Left lung (tissue), 10 donors: Measurements from ENCODE around the gene SHMT2. TPM values are rescaled to one million over a fixed set of nuclear protein-coding genes. Genes with fewer than 3 reads are reported as not detected.

Experiments used
- ATAC-seq: fragments of 200-7000 bp; cut with Tn5 transposase; one replicate; pipeline ENCODE4 v1.9.1; 2020; ENCODE audit warnings: moderate library complexity
- DNase-seq, 4 donors: peaks; one replicate each; pipeline ENCODE4 v3.0.0-alpha.2; 2013 to 2020
- H3K27ac ChIP-seq, 2 donors: fragments of 200-600 bp; sonication (generic) in 1 of 2; one replicate each; pipeline versions ENCODE4 v1.5.0 to v1.8.0; 2020 to 2021
- H3K27me3 ChIP-seq, 2 donors: fragments of 200-600 bp; sonication (generic) in 1 of 2; one replicate each; pipeline versions ENCODE4 v1.5.0 to v1.8.0; 2020 to 2021
- H3K36me3 ChIP-seq, 2 donors: fragments of 200-600 bp; sonication (generic) in 1 of 2; one replicate each; pipeline versions ENCODE4 v1.5.0 to v1.8.0; 2020 to 2021
- H3K4me1 ChIP-seq, 2 donors: fragments of 200-600 bp; one replicate each; pipeline ENCODE4 v1.8.0; 2021
- H3K4me3 ChIP-seq, 2 donors: fragments of 200-600 bp; sonication (generic) in 1 of 2; one replicate each; pipeline versions ENCODE4 v1.5.0 to v1.8.0; 2020 to 2021; ENCODE audit warnings: mild to moderate bottlenecking in 1 of 2
- H3K9me3 ChIP-seq, 2 donors: fragments of 200-600 bp; sonication (generic) in 1 of 2; one replicate each; pipeline versions ENCODE4 v1.5.0 to v1.8.0; 2020 to 2021
- intact Hi-C, 2 donors: fragments of 100-400 bp; cut with DNase I; formaldehyde crosslinking; loops; one replicate each; pipeline versions ENCODE4 v1.11.2 to v1.14.2; 2022
- polyA plus RNA-seq, 6 donors: library from polyadenylated mRNA; unstranded; fragments of 120-200 nt; gene quantifications; one replicate each; pipeline ENCODE4 v1.2.1, GENCODE V29; 2013; ENCODE audit not compliant: insufficient read length in 6 of 6
- total RNA-seq, 2 donors: library from RNA; stranded (reverse); fragmentation: NEBNext Ultra II Directional; extraction: Animal tissue kit (Norgen Biotek cat#: 25700); gene quantifications; one replicate each; pipeline ENCODE4 v1.2.1, GENCODE V29; 2021
- TF ChIP-seq, protein P1 (sequence below), 2 donors: fragments of 200-600 bp; sonication (generic) in 1 of 2; IDR thresholded peaks; one replicate each; pipeline versions ENCODE4 v1.5.0 to v1.8.0; 2021; ENCODE audit warnings: antibody characterized with exemption in 2 of 2
- donor health status: DM: no; HTN: yes; CAD: no.
- donor health status: DM: no; HTN: no; CAD: no.

SHMT2 gene
- total and polyA plus RNA-seq, 8 donors: 64.7 to 116 (median 75.6) TPM

DNA sequence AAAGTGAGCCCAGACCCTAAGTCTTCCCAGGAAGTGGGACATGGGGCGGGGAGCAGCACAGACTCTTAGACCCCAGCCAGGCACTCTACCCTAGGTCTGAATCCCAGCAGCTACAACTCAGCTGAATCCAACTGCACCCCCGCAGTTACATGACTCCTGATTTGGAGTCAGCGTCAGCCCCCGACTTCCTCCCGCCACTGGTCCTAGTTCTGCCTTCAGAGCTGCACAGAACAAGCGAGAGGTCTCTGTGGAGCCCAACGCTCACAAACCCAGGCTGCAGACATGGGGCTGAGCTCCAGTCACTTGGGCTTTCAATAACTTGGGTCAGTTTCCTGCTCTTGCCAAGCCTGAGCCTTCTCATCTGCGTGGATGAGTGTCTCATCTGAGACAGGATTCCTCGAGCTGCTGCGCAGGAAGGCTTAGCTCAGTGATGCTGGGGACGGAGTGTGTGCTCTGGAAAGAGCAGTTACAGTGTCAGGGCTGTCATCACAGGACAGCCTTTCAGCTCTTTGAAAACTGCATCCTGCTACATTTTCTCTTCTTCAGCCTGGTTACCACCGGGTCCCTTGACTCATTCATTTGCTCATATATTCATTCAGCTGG, 43.5 kb upstream of the SHMT2 start:
- no peak for DNase-seq
- Histone ChIP-seq H3K4me1 (peaks cover 0 to 9% of the 10 kb centered on the region in 2 donors), H3K27ac (no peak overlapping the region), H3K4me3 (no peak overlapping the region), H3K36me3 (peaks cover 0 to 87% of the 10 kb centered on the region in 2 donors), H3K9me3 (no peaks in the 10 kb centered on the region), H3K27me3 (no peaks in the 10 kb centered on the region)
- TF ChIP-seq, protein P1, sequence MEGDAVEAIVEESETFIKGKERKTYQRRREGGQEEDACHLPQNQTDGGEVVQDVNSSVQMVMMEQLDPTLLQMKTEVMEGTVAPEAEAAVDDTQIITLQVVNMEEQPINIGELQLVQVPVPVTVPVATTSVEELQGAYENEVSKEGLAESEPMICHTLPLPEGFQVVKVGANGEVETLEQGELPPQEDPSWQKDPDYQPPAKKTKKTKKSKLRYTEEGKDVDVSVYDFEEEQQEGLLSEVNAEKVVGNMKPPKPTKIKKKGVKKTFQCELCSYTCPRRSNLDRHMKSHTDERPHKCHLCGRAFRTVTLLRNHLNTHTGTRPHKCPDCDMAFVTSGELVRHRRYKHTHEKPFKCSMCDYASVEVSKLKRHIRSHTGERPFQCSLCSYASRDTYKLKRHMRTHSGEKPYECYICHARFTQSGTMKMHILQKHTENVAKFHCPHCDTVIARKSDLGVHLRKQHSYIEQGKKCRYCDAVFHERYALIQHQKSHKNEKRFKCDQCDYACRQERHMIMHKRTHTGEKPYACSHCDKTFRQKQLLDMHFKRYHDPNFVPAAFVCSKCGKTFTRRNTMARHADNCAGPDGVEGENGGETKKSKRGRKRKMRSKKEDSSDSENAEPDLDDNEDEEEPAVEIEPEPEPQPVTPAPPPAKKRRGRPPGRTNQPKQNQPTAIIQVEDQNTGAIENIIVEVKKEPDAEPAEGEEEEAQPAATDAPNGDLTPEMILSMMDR (IDR thresholded peaks at IDR 0.05): no peak
- no peak for ATAC-seq
- intact Hi-C loops: loop anchor here in 1 of 2 donors (10.0 kb wide), 1 partner anchor 61 kb away; the partner anchor contains the start of gene LRP1

DNA sequence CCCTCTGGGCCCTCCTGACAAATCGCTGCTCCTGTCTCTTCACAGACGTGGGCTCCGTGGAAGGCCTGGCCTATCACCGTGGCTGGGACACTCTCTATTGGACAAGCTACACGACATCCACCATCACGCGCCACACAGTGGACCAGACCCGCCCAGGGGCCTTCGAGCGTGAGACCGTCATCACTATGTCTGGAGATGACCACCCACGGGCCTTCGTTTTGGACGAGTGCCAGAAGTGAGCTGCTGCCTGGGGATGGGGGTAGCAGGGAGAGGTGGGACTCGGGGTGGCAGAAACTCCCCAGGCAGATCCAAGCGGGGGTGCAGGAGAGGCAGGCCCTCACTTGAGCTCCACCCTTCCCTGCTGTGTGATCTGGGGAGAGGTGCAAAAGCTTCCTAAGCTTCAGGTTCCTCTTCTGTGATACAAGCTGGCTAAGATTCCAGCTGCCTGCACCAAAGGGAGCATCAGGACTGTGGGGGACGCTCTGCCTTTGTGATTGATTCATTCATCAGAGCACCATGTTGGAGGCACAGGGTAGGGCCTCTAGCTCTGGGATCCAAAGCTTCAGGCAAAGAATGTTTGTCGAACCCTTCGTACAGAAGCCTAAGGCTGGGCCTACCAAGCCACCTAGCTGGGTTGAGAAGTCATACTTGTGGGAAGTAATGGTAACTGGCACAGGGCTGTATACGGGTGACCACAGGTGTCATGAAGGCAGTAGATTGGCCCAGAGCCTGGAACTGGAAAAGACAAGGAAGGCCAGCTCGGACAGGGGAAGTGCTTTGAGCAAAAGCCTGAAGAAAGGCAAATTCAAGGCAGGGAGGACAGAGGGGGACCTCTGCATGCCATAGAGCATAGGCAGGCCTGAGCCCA, 42.1 kb upstream of the SHMT2 start:
- Histone ChIP-seq H3K4me3 (no peak overlapping the region), H3K9me3 (no peaks in the 10 kb centered on the region), H3K27me3 (no peaks in the 10 kb centered on the region), H3K4me1 (peaks cover 0 to 9% of the 10 kb centered on the region in 2 donors), H3K36me3 (peaks cover 0 to 91% of the 10 kb centered on the region in 2 donors), H3K27ac (no peak overlapping the region)
- no peak for ATAC-seq
- no peak for DNase-seq
- TF ChIP-seq, protein P1 (IDR thresholded peaks at IDR 0.05): no peak
- intact Hi-C loops: loop anchor here in 1 of 2 donors (10.0 kb wide), 1 partner anchor 63 kb away; the partner anchor contains the start of gene LRP1

DNA sequence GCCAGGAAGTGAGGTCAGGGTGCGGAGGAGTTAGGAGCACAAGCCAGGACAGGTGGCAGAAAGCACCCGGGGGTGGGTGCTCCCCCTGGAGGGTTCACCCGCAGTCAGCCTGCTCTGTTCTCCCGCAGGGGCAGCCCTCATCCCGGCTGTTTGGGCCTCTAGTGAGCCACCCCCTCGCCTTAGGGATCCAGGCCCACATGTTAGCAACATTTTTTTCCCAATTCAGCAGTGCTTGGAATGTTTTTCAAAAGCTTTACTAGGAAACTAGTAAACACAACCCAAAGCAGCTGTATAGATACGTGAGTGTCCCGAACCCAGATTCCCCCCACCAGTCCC, 41.5 kb upstream of the SHMT2 start:
- Histone ChIP-seq H3K27me3 (no peaks in the 10 kb centered on the region), H3K4me1 (peaks cover 0 to 9% of the 10 kb centered on the region in 2 donors), H3K36me3 (peaks cover 0 to 96% of the 10 kb centered on the region in 2 donors), H3K9me3 (no peaks in the 10 kb centered on the region), H3K27ac (no peak overlapping the region), H3K4me3 (no peak overlapping the region)
- ATAC-seq (no peak), DNase-seq (no peak)
- TF ChIP-seq, protein P1 (IDR thresholded peaks at IDR 0.05): no peak
- intact Hi-C loops: loop anchor here in 1 of 2 donors (10.0 kb wide), 1 partner anchor 63 kb away; the partner anchor contains the start of gene LRP1

DNA sequence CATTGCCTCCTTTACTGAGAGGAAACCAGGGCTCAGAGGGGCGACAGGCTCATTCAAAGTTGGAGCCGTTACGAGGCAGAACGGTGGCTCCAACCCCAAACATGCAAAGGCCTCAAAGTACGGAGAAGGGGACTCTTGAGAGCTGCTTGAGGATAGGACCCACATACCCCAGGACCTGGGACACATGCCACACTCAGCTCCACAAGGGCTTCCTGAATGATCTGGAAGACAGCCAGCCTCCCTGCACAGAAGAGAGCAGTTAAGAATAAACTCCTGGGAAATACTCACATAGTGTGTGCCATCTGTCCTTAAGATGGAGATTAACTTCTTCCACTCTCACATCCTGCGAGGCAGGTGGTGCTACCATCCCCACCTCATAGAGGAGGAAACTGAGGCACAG, 39.5 kb upstream of the SHMT2 start:
- ATAC-seq: peak; percentile 72
- H3K9me3 ChIP-seq: no peaks in the 10 kb centered on the region
- peaks cover 0 to 96% of the 10 kb centered on the region in 2 donors for H3K36me3 ChIP-seq
- no peak overlapping the region for H3K27ac ChIP-seq
- intact Hi-C loops: no loop called here
- H3K27me3 ChIP-seq: no peaks in the 10 kb centered on the region
- peaks cover 0 to 9% of the 10 kb centered on the region in 2 donors for H3K4me1 ChIP-seq
- H3K4me3 ChIP-seq: no peak overlapping the region
- peak in 2 of 4 donors; percentile 54 to 79 for DNase-seq
- TF ChIP-seq, protein P1 (IDR thresholded peaks at IDR 0.05): no peak

DNA sequence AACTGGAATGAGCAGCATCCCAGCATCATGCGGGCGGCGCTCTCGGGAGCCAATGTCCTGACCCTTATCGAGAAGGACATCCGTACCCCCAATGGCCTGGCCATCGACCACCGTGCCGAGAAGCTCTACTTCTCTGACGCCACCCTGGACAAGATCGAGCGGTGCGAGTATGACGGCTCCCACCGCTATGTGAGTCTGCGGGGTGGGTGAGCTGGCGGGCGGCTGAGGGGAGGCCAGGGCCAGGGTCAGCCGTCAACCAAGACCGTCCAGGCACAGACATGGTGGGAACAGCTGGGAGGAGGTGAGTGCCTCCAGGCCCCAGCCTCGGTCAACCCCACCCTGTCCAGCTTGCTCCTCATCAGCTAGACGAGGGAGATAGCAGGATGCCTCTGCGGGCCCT, 38.7 kb upstream of the SHMT2 start:
- no peaks in the 10 kb centered on the region for H3K27me3 ChIP-seq
- H3K27ac ChIP-seq: no peak overlapping the region
- peaks cover 0 to 9% of the 10 kb centered on the region in 2 donors for H3K4me1 ChIP-seq
- DNase-seq (no peak), ATAC-seq (no peak)
- no peak overlapping the region for H3K4me3 ChIP-seq
- H3K9me3 ChIP-seq: no peaks in the 10 kb centered on the region
- TF ChIP-seq, protein P1 (IDR thresholded peaks at IDR 0.05): no peak
- H3K36me3 ChIP-seq: peaks cover 0 to 96% of the 10 kb centered on the region in 2 donors
- intact Hi-C loops: no loop called here
